GM23338 (cell line): Measurements from ENCODE around the gene PANX3. TPM values are rescaled to one million over a fixed set of nuclear protein-coding genes. Genes with fewer than 3 reads are reported as not detected.

ENCODE experiments used
- ATAC-seq: fragments of 200-7000 bp; cut with Tn5 transposase; 3 replicates; pipeline ENCODE4 v1.9.1; 2020
- DNase-seq: peaks from one replicate; pipeline ENCODE4 v3.0.0-alpha.2; 2015; ENCODE audit warnings: low spot score
- H2AFZ ChIP-seq: fragments of 200-600 bp; sonication (generic); 2 replicates; pipeline ENCODE4 v1.8.0; 2016; ENCODE audit warnings: antibody characterized with exemption, mild to moderate bottlenecking, moderate library complexity
- H3F3A ChIP-seq: fragments of 200-600 bp; sonication (generic); replicated peaks from 2 replicates; pipeline ENCODE4 v1.8.0; 2017; ENCODE audit warnings: antibody characterized with exemption, mixed run types, low read depth
- H3K27ac ChIP-seq: fragments of 200-600 bp; sonication (generic); 2 replicates; pipeline ENCODE4 v1.6.1; 2016; ENCODE audit warnings: low read depth
- H3K27me3 ChIP-seq: fragments of 200-600 bp; sonication (generic); 2 replicates; pipeline ENCODE4 v1.8.0; 2016; ENCODE audit warnings: mild to moderate bottlenecking, mixed run types, moderate library complexity; ENCODE audit not compliant: insufficient read depth
- H3K36me3 ChIP-seq: fragments of 200-600 bp; sonication (generic); 2 replicates; pipeline ENCODE4 v1.8.0; 2016; ENCODE audit warnings: mild to moderate bottlenecking; ENCODE audit not compliant: insufficient read depth
- H3K4me1 ChIP-seq: fragments of 200-600 bp; sonication (generic); 2 replicates; pipeline ENCODE4 v1.8.0; 2016; ENCODE audit warnings: mild to moderate bottlenecking, moderate library complexity; ENCODE audit not compliant: insufficient read depth
- H3K4me2 ChIP-seq: fragments of 200-600 bp; sonication (generic); 2 replicates; pipeline ENCODE4 v1.7.1; 2017; ENCODE audit warnings: mixed run types
- H3K4me3 ChIP-seq: fragments of 200-600 bp; sonication (generic); 2 replicates; pipeline ENCODE4 v1.6.1; 2016; ENCODE audit warnings: mixed run types
- H3K79me2 ChIP-seq: fragments of 200-600 bp; sonication (generic); replicated peaks from 2 replicates; pipeline ENCODE4 v1.8.0; 2017; ENCODE audit warnings: mild to moderate bottlenecking; ENCODE audit not compliant: insufficient read depth
- H3K9me2 ChIP-seq: fragments of 200-600 bp; sonication (generic); 2 replicates; pipeline ENCODE4 v1.8.0; 2017; ENCODE audit not compliant: insufficient read depth
- H4K20me1 ChIP-seq: fragments of 200-600 bp; sonication (generic); replicated peaks from 2 replicates; pipeline ENCODE4 v1.8.0; 2017; ENCODE audit warnings: mild to moderate bottlenecking; ENCODE audit not compliant: insufficient read depth
- H3K27ac Mint-ChIP-seq: 2 replicates; pipeline ENCODE4 v1.8.0; 2020; ENCODE audit warnings: inconsistent platforms, mild to moderate bottlenecking, moderate library complexity, mixed read lengths
- H3K27me3 Mint-ChIP-seq: 3 replicates; pipeline ENCODE4 v1.8.0; 2022; ENCODE audit warnings: low read depth, mild to moderate bottlenecking, moderate library complexity, mixed read lengths, inconsistent platforms; ENCODE audit not compliant: insufficient read depth, poor library complexity
- H3K36me3 Mint-ChIP-seq: 3 replicates; pipeline ENCODE4 v1.8.0; 2021; ENCODE audit warnings: low read depth, mild to moderate bottlenecking, inconsistent platforms, moderate library complexity, mixed read lengths
- H3K4me1 Mint-ChIP-seq: 3 replicates; pipeline ENCODE4 v1.8.0; 2020; ENCODE audit warnings: mild to moderate bottlenecking, inconsistent platforms, mixed read lengths
- H3K4me3 Mint-ChIP-seq: 3 replicates; pipeline ENCODE4 v1.8.0; 2021; ENCODE audit warnings: moderate library complexity, mild to moderate bottlenecking, inconsistent platforms, mixed read lengths
- H3K9me3 Mint-ChIP-seq: 3 replicates; pipeline ENCODE4 v1.8.0; 2020; ENCODE audit warnings: moderate library complexity, mild to moderate bottlenecking, inconsistent platforms, mixed read lengths
- CREB1 ChIP-seq: fragments of 250-450 bp; sonication (Bioruptor Pico); IDR thresholded peaks from 2 replicates; pipeline ENCODE4 v1.5.0; 2020; ENCODE audit warnings: low read depth, mild to moderate bottlenecking, moderate library complexity
- EZH2phosphoT487 ChIP-seq: fragments of 200-600 bp; sonication (generic); IDR thresholded peaks from one replicate; pipeline ENCODE4 v1.8.1; 2018; ENCODE audit warnings: antibody characterized with exemption; ENCODE audit not compliant: unreplicated experiment
- JUNB ChIP-seq: IDR thresholded peaks from one replicate; pipeline ENCODE4 v1.6.1; 2016; ENCODE audit warnings: antibody characterized with exemption; ENCODE audit not compliant: unreplicated experiment
- NANOG ChIP-seq: IDR thresholded peaks from 2 replicates; pipeline ENCODE4 v1.6.1; 2016; ENCODE audit warnings: antibody characterized with exemption, borderline replicate concordance
- POLR2AphosphoS5 ChIP-seq: IDR thresholded peaks from 2 replicates; pipeline ENCODE4 v1.6.1; 2016; ENCODE audit warnings: antibody characterized with exemption, low read depth
- STAT1 ChIP-seq: IDR thresholded peaks from one replicate; pipeline ENCODE4 v1.6.1; 2016; ENCODE audit warnings: antibody characterized with exemption; ENCODE audit not compliant: unreplicated experiment
- ZNF114 ChIP-seq: fragments of 250-450 bp; sonication (Bioruptor Pico); IDR thresholded peaks from 2 replicates; pipeline ENCODE4 v1.5.0; 2020; ENCODE audit warnings: mild to moderate bottlenecking, moderate library complexity
- ZNF331 ChIP-seq: fragments of 250-450 bp; sonication (Bioruptor Pico); IDR thresholded peaks from 2 replicates; pipeline ENCODE4 v1.5.0; 2020; ENCODE audit warnings: low read depth, mild to moderate bottlenecking, moderate library complexity
- polyA plus RNA-seq: library from polyadenylated mRNA; unstranded; fragments of >200 nt; fragmentation: Nextera tagmentation; extraction: Ambion mirVana; gene quantifications from 2 replicates; pipeline ENCODE4 v1.2.1, GENCODE V29; 2016
- total RNA-seq: library from RNA; depleted of rRNA; stranded (reverse); fragments of >200 nt; shearing (Covaris generic); gene quantifications from 2 replicates; pipeline ENCODE4 v1.2.3, GENCODE V29; 2014
- TF ChIP-seq, protein P1 (sequence below): IDR thresholded peaks from 2 replicates; pipeline ENCODE4 v1.6.1; 2016; ENCODE audit warnings: antibody characterized with exemption
- TF ChIP-seq, protein P2 (sequence below): IDR thresholded peaks from one replicate; pipeline ENCODE4 v1.6.1; 2018; ENCODE audit warnings: antibody characterized with exemption; ENCODE audit not compliant: unreplicated experiment
- TF ChIP-seq, protein P3 (sequence below): fragments of 250-450 bp; sonication (Bioruptor Pico); IDR thresholded peaks from 2 replicates; pipeline ENCODE4 v1.5.0; 2020; ENCODE audit warnings: mild to moderate bottlenecking, moderate library complexity
- TF ChIP-seq, protein P4 (sequence below), 2 experiments: fragments of 200-600 bp in 1 of 2; sonication (generic) in 1 of 2; conservative IDR thresholded peaks; 2 replicates each; pipeline versions ENCODE4 v1.5.1 to v1.6.1; 2016 to 2017; ENCODE audit warnings: antibody characterized with exemption in 2 of 2, low read depth in 2 of 2, mild to moderate bottlenecking in 2 of 2, moderate library complexity in 1 of 2

The PANX3 gene
- total and polyA plus RNA-seq, 2 experiments from 2014 or later = not detected

DNA sequence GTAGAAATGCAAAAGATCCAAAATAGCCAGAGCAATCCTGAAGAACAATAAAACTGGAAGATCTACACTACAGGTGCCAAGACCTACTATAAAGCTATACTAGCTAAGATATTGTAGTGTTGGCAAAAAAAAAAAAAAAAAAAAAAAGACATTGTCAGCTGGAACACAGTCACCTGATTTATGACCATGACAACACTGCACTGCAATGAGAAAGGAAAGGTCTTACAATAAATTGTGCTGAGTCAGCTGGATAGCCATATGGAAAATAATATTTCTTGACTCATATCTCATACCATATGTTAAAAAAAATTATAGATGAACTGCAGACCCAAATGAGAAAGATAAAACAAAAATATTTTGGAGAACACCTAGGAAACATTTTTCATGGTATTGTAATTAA is 3.1 kb upstream of the PANX3 start (continued):
- no peak for TF ChIP-seq JUNB
- TF ChIP-seq STAT1 = no peak
- TF ChIP-seq NANOG = no peak
- no peak for TF ChIP-seq ZNF331 (CRISPR knock-in tag)
- TF ChIP-seq, protein P1, sequence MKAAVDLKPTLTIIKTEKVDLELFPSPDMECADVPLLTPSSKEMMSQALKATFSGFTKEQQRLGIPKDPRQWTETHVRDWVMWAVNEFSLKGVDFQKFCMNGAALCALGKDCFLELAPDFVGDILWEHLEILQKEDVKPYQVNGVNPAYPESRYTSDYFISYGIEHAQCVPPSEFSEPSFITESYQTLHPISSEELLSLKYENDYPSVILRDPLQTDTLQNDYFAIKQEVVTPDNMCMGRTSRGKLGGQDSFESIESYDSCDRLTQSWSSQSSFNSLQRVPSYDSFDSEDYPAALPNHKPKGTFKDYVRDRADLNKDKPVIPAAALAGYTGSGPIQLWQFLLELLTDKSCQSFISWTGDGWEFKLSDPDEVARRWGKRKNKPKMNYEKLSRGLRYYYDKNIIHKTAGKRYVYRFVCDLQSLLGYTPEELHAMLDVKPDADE = no peak
- TF ChIP-seq, protein P2, sequence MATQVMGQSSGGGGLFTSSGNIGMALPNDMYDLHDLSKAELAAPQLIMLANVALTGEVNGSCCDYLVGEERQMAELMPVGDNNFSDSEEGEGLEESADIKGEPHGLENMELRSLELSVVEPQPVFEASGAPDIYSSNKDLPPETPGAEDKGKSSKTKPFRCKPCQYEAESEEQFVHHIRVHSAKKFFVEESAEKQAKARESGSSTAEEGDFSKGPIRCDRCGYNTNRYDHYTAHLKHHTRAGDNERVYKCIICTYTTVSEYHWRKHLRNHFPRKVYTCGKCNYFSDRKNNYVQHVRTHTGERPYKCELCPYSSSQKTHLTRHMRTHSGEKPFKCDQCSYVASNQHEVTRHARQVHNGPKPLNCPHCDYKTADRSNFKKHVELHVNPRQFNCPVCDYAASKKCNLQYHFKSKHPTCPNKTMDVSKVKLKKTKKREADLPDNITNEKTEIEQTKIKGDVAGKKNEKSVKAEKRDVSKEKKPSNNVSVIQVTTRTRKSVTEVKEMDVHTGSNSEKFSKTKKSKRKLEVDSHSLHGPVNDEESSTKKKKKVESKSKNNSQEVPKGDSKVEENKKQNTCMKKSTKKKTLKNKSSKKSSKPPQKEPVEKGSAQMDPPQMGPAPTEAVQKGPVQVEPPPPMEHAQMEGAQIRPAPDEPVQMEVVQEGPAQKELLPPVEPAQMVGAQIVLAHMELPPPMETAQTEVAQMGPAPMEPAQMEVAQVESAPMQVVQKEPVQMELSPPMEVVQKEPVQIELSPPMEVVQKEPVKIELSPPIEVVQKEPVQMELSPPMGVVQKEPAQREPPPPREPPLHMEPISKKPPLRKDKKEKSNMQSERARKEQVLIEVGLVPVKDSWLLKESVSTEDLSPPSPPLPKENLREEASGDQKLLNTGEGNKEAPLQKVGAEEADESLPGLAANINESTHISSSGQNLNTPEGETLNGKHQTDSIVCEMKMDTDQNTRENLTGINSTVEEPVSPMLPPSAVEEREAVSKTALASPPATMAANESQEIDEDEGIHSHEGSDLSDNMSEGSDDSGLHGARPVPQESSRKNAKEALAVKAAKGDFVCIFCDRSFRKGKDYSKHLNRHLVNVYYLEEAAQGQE = no peak
- TF ChIP-seq ZNF114 = no peak
- no peak for TF ChIP-seq EZH2phosphoT487
- no peak for TF ChIP-seq CREB1 (CRISPR knock-in tag)
- TF ChIP-seq POLR2AphosphoS5 = no peak

DNA sequence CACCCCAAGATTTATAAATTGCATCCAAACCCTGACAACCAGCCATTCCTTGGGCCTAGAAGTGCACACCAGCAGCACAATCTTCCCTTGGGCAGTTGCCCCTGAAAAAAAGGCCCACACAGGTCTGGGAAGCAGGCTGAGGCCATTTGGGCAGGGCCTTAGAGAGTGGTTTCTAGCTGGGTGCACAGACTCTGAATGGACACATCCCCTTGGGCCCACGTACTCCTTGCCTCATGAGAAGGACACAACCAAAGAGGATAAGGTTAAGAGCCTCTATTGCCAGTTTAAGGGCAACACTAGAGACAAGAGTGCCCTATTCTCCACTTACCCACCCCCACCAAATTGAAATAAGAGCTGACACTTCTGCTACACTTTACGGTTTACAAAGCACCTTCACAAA is 933 bp upstream of the PANX3 start:
- Histone ChIP-seq H3K27me3 (no peaks in the 10 kb centered on the region), H3F3A (no peaks in the 10 kb centered on the region), H3K79me2 (no peaks in the 10 kb centered on the region), H3K4me2 (no peak overlapping the region), H3K27ac (no peak overlapping the region), H3K36me3 (no peaks in the 10 kb centered on the region), H3K4me1 (no peaks in the 10 kb centered on the region), H4K20me1 (no peaks in the 10 kb centered on the region), H3K4me3 (no peak overlapping the region), H2AFZ (no peak overlapping the region), H3K9me2 (no peaks in the 10 kb centered on the region)
- Mint-ChIP-seq H3K4me3 (no peak overlapping the region), H3K9me3 (no peaks in the 10 kb centered on the region), H3K36me3 (no peaks in the 10 kb centered on the region), H3K27ac (no peak overlapping the region), H3K27me3 (peaks cover 2% of the 10 kb centered on the region), H3K4me1 (no peaks in the 10 kb centered on the region)
- no peak for DNase-seq
- no peak for ATAC-seq
- no peak for TF ChIP-seq POLR2AphosphoS5
- TF ChIP-seq, protein P1 = no peak
- no peak for TF ChIP-seq NANOG
- TF ChIP-seq STAT1 = no peak
- TF ChIP-seq, protein P3, sequence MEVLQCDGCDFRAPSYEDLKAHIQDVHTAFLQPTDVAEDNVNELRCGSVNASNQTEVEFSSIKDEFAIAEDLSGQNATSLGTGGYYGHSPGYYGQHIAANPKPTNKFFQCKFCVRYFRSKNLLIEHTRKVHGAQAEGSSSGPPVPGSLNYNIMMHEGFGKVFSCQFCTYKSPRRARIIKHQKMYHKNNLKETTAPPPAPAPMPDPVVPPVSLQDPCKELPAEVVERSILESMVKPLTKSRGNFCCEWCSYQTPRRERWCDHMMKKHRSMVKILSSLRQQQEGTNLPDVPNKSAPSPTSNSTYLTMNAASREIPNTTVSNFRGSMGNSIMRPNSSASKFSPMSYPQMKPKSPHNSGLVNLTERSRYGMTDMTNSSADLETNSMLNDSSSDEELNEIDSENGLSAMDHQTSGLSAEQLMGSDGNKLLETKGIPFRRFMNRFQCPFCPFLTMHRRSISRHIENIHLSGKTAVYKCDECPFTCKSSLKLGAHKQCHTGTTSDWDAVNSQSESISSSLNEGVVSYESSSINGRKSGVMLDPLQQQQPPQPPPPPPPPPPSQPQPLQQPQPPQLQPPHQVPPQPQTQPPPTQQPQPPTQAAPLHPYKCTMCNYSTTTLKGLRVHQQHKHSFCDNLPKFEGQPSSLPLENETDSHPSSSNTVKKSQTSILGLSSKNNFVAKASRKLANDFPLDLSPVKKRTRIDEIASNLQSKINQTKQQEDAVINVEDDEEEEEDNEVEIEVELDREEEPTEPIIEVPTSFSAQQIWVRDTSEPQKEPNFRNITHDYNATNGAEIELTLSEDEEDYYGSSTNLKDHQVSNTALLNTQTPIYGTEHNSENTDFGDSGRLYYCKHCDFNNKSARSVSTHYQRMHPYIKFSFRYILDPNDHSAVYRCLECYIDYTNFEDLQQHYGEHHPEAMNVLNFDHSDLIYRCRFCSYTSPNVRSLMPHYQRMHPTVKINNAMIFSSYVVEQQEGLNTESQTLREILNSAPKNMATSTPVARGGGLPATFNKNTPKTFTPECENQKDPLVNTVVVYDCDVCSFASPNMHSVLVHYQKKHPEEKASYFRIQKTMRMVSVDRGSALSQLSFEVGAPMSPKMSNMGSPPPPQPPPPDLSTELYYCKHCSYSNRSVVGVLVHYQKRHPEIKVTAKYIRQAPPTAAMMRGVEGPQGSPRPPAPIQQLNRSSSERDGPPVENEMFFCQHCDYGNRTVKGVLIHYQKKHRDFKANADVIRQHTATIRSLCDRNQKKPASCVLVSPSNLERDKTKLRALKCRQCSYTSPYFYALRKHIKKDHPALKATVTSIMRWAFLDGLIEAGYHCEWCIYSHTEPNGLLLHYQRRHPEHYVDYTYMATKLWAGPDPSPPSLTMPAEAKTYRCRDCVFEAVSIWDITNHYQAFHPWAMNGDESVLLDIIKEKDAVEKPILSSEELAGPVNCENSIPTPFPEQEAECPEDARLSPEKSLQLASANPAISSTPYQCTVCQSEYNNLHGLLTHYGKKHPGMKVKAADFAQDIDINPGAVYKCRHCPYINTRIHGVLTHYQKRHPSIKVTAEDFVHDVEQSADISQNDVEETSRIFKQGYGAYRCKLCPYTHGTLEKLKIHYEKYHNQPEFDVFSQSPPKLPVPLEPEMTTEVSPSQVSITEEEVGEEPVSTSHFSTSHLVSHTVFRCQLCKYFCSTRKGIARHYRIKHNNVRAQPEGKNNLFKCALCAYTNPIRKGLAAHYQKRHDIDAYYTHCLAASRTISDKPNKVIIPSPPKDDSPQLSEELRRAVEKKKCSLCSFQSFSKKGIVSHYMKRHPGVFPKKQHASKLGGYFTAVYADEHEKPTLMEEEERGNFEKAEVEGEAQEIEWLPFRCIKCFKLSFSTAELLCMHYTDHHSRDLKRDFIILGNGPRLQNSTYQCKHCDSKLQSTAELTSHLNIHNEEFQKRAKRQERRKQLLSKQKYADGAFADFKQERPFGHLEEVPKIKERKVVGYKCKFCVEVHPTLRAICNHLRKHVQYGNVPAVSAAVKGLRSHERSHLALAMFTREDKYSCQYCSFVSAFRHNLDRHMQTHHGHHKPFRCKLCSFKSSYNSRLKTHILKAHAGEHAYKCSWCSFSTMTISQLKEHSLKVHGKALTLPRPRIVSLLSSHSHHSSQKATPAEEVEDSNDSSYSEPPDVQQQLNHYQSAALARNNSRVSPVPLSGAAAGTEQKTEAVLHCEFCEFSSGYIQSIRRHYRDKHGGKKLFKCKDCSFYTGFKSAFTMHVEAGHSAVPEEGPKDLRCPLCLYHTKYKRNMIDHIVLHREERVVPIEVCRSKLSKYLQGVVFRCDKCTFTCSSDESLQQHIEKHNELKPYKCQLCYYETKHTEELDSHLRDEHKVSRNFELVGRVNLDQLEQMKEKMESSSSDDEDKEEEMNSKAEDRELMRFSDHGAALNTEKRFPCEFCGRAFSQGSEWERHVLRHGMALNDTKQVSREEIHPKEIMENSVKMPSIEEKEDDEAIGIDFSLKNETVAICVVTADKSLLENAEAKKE (CRISPR knock-in tag) = no peak
- TF ChIP-seq ZNF114 = no peak
- TF ChIP-seq, protein P4, sequence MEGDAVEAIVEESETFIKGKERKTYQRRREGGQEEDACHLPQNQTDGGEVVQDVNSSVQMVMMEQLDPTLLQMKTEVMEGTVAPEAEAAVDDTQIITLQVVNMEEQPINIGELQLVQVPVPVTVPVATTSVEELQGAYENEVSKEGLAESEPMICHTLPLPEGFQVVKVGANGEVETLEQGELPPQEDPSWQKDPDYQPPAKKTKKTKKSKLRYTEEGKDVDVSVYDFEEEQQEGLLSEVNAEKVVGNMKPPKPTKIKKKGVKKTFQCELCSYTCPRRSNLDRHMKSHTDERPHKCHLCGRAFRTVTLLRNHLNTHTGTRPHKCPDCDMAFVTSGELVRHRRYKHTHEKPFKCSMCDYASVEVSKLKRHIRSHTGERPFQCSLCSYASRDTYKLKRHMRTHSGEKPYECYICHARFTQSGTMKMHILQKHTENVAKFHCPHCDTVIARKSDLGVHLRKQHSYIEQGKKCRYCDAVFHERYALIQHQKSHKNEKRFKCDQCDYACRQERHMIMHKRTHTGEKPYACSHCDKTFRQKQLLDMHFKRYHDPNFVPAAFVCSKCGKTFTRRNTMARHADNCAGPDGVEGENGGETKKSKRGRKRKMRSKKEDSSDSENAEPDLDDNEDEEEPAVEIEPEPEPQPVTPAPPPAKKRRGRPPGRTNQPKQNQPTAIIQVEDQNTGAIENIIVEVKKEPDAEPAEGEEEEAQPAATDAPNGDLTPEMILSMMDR (conservative IDR thresholded peaks at IDR 0.05; ENCODE audit: low read depth in 2 of 2) = no peak
- TF ChIP-seq ZNF331 (CRISPR knock-in tag) = no peak
- TF ChIP-seq JUNB = no peak
